ENCODE measurements around the gene DOCK2. TPM values are rescaled to one million over a fixed set of nuclear protein-coding genes. Genes with fewer than 3 reads are reported as not detected.

DOCK2 gene
- total RNA-seq, 1 experiment from 2014 or later = 2.2 TPM

GRCh38 chr5:169997798-169998197, 360.7 kb downstream of the DOCK2 start:
- DNase-seq (ENCODE audit: low spot score) = no peak
- ChIA-PET CTCF (no interaction called here), POLR2A (ENCODE audit: low non-redundant PET) (no interaction called here)
- no peaks in the 10 kb centered on the region for H3K9me3 ChIP-seq (ENCODE audit: low read depth, low read length, poor library complexity, severe bottlenecking)
- no peak overlapping the region for H3K4me3 ChIP-seq (ENCODE audit: low read depth, low read length, poor library complexity, severe bottlenecking)
- TF ChIP-seq, protein P1, sequence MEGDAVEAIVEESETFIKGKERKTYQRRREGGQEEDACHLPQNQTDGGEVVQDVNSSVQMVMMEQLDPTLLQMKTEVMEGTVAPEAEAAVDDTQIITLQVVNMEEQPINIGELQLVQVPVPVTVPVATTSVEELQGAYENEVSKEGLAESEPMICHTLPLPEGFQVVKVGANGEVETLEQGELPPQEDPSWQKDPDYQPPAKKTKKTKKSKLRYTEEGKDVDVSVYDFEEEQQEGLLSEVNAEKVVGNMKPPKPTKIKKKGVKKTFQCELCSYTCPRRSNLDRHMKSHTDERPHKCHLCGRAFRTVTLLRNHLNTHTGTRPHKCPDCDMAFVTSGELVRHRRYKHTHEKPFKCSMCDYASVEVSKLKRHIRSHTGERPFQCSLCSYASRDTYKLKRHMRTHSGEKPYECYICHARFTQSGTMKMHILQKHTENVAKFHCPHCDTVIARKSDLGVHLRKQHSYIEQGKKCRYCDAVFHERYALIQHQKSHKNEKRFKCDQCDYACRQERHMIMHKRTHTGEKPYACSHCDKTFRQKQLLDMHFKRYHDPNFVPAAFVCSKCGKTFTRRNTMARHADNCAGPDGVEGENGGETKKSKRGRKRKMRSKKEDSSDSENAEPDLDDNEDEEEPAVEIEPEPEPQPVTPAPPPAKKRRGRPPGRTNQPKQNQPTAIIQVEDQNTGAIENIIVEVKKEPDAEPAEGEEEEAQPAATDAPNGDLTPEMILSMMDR (conservative IDR thresholded peaks at IDR 0.05; ENCODE audit: low read depth, low read length) = no peak
- TF ChIP-seq EZH2 (IDR thresholded peaks at IDR 0.05; ENCODE audit: borderline replicate concordance, low read depth, low read length, poor library complexity, severe bottlenecking) = no peak
- H3K27ac ChIP-seq (ENCODE audit: low read depth, low read length, poor library complexity, severe bottlenecking) = no peak overlapping the region
- no peaks in the 10 kb centered on the region for H3K27me3 ChIP-seq (replicated peaks; ENCODE audit: insufficient read depth, low read depth, low read length, poor library complexity)
- peaks cover 8% of the 10 kb centered on the region for H3K4me1 ChIP-seq (ENCODE audit: insufficient read depth, low read length, poor library complexity, severe bottlenecking)
- BruUV-seq (replicated peaks) = no TSS peak
- H3K36me3 ChIP-seq (ENCODE audit: insufficient read depth, low read length, poor library complexity, severe bottlenecking) = no peaks in the 10 kb centered on the region
- intact Hi-C loops (cut with micrococcal nuclease; ENCODE audit: unreplicated experiment) = no loop called here

DNA sequence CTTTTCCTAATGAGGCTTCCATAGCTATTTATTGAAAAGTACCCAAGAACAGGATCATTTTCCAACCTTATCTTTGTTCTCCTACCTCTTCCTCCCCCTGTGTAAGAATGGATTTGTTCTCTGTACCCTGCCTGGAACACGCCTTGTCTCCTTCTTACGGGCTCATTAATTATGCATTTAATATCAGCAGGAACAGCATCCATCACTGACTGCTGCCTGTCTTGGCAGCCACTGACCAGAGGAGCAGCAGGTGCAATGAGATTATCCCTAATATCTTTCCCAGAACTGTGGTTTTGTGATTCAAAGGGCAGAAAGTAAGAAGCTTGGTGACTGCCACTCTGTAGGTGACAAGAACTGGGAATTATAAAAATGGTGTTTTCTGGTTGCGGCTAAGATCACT, 362.5 kb downstream of the DOCK2 start:
- H3K27me3 ChIP-seq (replicated peaks; ENCODE audit: insufficient read depth, low read depth, low read length, poor library complexity) = no peaks in the 10 kb centered on the region
- H3K4me1 ChIP-seq (ENCODE audit: insufficient read depth, low read length, poor library complexity, severe bottlenecking) = peaks cover 8% of the 10 kb centered on the region
- ChIA-PET CTCF (interaction anchor here (0.6 kb wide), 1 partner anchor 235 kb away, joined by 3 read pairs; no protein-coding TSS in a partner anchor), POLR2A (ENCODE audit: low non-redundant PET) (no interaction called here)
- intact Hi-C loops (cut with micrococcal nuclease; ENCODE audit: unreplicated experiment) = no loop called here
- H3K27ac ChIP-seq (ENCODE audit: low read depth, low read length, poor library complexity, severe bottlenecking) = no peak overlapping the region
- no peaks in the 10 kb centered on the region for H3K9me3 ChIP-seq (ENCODE audit: low read depth, low read length, poor library complexity, severe bottlenecking)
- H3K36me3 ChIP-seq (ENCODE audit: insufficient read depth, low read length, poor library complexity, severe bottlenecking) = no peaks in the 10 kb centered on the region
- no peak overlapping the region for H3K4me3 ChIP-seq (ENCODE audit: low read depth, low read length, poor library complexity, severe bottlenecking)
- BruUV-seq (replicated peaks) = no TSS peak
- DNase-seq (ENCODE audit: low spot score) = no peak
- no peak for TF ChIP-seq EZH2 (IDR thresholded peaks at IDR 0.05; ENCODE audit: borderline replicate concordance, low read depth, low read length, poor library complexity, severe bottlenecking)
- TF ChIP-seq, protein P1 (conservative IDR thresholded peaks at IDR 0.05; ENCODE audit: low read depth, low read length) = no peak

GRCh38 chr5:170000155-170000554, 363.1 kb downstream of the DOCK2 start:
- H3K4me1 ChIP-seq (ENCODE audit: insufficient read depth, low read length, poor library complexity, severe bottlenecking) = peaks cover 8% of the 10 kb centered on the region
- no TSS peak for BruUV-seq (replicated peaks)
- H3K27ac ChIP-seq (ENCODE audit: low read depth, low read length, poor library complexity, severe bottlenecking) = no peak overlapping the region
- POLR2A ChIA-PET (ENCODE audit: low non-redundant PET) = no interaction called here
- H3K27me3 ChIP-seq (replicated peaks; ENCODE audit: insufficient read depth, low read depth, low read length, poor library complexity) = no peaks in the 10 kb centered on the region
- no peak overlapping the region for H3K4me3 ChIP-seq (ENCODE audit: low read depth, low read length, poor library complexity, severe bottlenecking)
- TF ChIP-seq EZH2 (IDR thresholded peaks at IDR 0.05; ENCODE audit: borderline replicate concordance, low read depth, low read length, poor library complexity, severe bottlenecking) = no peak
- TF ChIP-seq, protein P1 (conservative IDR thresholded peaks at IDR 0.05; ENCODE audit: low read depth, low read length) = no peak
- no peak for DNase-seq (ENCODE audit: low spot score)
- H3K9me3 ChIP-seq (ENCODE audit: low read depth, low read length, poor library complexity, severe bottlenecking) = no peaks in the 10 kb centered on the region
- intact Hi-C loops (cut with micrococcal nuclease; ENCODE audit: unreplicated experiment) = no loop called here
- CTCF ChIA-PET = interaction anchor here (0.6 kb wide), 1 partner anchor 236 kb away, joined by 3 read pairs; no protein-coding TSS in a partner anchor
- no peaks in the 10 kb centered on the region for H3K36me3 ChIP-seq (ENCODE audit: insufficient read depth, low read length, poor library complexity, severe bottlenecking)

All from A673 (cell line).